Body of pancreas (tissue), 4 donors: ENCODE results near the gene SCRN3.

Experiments used
- POLR2A ChIP-seq, 3 donors: fragments of 450-650 bp; IDR thresholded peaks; one replicate each; pipeline ENCODE4 v1.6.1; 2016; ENCODE audit warnings: antibody characterized with exemption in 3 of 3, mild to moderate bottlenecking in 2 of 3
- TF ChIP-seq, protein P1 (sequence below), 7 experiments: fragments of 450-650 bp in 4 of 7; fragments of 200-600 bp in 3 of 7; sonication (generic) in 3 of 7; IDR thresholded peaks; one replicate each; pipeline ENCODE4 v1.5.1; 2016 to 2019; ENCODE audit warnings: antibody characterized with exemption in 7 of 7

DNA sequence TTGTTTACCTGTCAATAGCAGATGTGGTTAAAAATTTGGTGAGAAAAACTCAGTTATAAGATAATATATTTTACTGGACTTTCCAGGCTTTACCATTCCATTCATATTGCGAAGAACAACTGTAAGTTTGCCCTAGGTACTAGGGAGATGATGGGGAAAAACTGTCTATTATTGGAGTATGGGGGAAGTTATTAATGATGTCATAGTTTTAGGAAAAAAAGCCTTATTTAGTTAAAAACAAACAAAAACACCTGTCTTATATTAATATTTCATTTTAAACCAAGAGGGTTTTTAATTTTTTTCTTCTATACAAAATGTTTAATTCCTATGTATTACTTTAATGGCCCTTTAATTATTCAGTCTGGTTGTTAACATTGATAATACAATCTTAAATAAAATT, 42.5 kb upstream of the SCRN3 start:
- TF ChIP-seq, protein P1, sequence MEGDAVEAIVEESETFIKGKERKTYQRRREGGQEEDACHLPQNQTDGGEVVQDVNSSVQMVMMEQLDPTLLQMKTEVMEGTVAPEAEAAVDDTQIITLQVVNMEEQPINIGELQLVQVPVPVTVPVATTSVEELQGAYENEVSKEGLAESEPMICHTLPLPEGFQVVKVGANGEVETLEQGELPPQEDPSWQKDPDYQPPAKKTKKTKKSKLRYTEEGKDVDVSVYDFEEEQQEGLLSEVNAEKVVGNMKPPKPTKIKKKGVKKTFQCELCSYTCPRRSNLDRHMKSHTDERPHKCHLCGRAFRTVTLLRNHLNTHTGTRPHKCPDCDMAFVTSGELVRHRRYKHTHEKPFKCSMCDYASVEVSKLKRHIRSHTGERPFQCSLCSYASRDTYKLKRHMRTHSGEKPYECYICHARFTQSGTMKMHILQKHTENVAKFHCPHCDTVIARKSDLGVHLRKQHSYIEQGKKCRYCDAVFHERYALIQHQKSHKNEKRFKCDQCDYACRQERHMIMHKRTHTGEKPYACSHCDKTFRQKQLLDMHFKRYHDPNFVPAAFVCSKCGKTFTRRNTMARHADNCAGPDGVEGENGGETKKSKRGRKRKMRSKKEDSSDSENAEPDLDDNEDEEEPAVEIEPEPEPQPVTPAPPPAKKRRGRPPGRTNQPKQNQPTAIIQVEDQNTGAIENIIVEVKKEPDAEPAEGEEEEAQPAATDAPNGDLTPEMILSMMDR (IDR thresholded peaks at IDR 0.05) = no peak
- TF ChIP-seq POLR2A (IDR thresholded peaks at IDR 0.05) = no peak
